ENCODE measurements around the gene GAK.

The GAK gene

DNA sequence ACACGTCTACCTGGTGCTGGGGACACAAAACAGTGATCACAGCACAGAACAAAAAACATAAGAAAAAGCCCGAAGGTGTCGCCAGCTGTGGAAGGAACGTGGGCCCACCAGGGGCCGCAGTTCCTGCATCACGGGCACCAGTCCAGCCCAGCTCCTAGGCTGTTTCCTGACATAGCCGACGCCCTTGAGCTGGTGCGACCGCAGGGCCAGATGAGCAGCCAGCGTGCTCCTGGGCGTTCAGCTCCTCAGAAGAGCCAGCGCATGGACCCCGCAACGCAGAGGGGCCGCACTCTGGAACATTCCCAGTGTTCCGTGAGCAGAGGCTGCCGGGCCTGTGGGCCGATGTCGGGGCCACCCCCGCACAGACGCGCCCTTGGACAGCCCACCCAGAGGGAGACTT, 44.1 kb downstream of the GAK start:
- no peak overlapping the region for H3K4me3 ChIP-seq
- no peak overlapping the region for H3K27ac ChIP-seq
- TF ChIP-seq, protein P1, sequence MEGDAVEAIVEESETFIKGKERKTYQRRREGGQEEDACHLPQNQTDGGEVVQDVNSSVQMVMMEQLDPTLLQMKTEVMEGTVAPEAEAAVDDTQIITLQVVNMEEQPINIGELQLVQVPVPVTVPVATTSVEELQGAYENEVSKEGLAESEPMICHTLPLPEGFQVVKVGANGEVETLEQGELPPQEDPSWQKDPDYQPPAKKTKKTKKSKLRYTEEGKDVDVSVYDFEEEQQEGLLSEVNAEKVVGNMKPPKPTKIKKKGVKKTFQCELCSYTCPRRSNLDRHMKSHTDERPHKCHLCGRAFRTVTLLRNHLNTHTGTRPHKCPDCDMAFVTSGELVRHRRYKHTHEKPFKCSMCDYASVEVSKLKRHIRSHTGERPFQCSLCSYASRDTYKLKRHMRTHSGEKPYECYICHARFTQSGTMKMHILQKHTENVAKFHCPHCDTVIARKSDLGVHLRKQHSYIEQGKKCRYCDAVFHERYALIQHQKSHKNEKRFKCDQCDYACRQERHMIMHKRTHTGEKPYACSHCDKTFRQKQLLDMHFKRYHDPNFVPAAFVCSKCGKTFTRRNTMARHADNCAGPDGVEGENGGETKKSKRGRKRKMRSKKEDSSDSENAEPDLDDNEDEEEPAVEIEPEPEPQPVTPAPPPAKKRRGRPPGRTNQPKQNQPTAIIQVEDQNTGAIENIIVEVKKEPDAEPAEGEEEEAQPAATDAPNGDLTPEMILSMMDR (IDR thresholded peaks at IDR 0.05), result no peak
- DNase-seq (ENCODE audit: low spot score), result no peak

DNA sequence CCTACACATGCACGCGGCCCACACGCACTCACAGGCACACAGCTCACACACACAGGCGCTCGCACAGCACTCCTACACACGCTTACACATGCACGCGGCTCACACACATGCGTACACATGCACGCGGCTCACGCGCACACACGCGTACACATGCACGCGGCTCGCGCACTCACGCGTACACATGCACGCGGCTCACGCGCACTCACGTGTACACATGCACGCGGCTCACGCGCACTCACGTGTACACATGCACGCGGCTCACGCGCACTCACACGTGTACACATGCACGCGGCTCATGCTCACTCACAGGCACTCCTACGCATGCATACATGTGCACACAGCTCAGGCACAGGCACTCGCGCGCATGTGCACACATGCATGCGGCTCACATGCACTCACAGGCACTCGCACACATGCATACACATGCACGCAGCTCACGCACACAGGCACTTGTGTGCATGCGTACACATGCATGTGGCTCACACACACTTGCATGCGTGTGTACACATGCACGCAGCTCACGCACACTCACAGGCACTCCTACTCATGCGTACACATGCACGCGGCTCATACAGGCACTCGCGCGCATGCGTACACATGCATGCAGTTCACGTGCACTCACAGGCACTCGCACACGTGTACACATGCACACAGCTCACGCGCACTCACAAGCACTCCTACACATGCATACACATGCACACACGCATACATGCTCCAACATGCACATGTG, 44.9 kb downstream of the GAK start:
- no peak overlapping the region for H3K27ac ChIP-seq
- TF ChIP-seq, protein P1 (IDR thresholded peaks at IDR 0.05), result no peak
- H3K4me3 ChIP-seq, result no peak overlapping the region
- no peak for DNase-seq (ENCODE audit: low spot score)

DNA sequence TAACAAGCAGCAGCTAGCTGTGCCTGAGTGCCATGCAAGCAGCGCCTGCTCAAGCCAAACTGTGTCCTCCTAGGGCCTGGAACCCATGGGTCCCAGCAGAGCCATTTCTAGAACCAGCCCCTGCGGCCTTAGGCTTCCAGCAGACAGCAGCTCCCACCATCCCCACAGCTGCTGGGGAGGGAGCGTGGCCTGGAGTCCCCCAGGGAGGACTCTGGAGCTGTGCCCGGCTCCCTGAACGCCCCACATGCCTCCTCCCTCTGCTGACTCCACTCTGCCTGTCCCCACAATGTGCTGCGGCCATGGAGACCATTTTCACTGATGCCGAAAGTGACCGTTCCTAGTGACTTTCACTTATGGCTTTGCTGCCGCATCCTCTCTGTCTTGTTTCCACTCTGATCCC, 45.9 kb downstream of the GAK start:
- Histone ChIP-seq H3K27ac (no peak overlapping the region), H3K4me3 (no peak overlapping the region)
- no peak for DNase-seq (ENCODE audit: low spot score)
- TF ChIP-seq, protein P1 (IDR thresholded peaks at IDR 0.05), result no peak

DNA sequence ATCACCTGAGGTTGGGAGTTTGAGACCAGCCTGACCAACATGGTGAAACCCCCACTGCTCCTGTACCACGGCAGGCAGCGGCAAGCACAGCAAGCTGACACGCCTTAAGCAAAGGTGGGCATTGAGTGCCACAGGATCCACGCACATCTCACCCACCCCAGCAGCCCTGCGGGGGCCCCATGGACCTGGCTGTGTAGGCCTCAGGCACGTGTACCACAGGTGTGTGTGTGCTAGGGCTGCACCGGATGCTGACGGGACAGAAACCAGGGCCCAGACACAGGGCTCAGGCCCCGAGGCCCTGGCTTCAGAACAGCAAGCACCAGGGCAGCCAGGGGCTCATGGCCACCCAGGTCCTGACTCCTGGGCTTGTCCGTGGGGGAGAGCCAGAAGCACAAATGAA, 46.8 kb downstream of the GAK start:
- no peak for DNase-seq (ENCODE audit: low spot score)
- H3K27ac ChIP-seq, result no peak overlapping the region
- H3K4me3 ChIP-seq, result no peak overlapping the region
- TF ChIP-seq, protein P1 (IDR thresholded peaks at IDR 0.05), result no peak

DNA sequence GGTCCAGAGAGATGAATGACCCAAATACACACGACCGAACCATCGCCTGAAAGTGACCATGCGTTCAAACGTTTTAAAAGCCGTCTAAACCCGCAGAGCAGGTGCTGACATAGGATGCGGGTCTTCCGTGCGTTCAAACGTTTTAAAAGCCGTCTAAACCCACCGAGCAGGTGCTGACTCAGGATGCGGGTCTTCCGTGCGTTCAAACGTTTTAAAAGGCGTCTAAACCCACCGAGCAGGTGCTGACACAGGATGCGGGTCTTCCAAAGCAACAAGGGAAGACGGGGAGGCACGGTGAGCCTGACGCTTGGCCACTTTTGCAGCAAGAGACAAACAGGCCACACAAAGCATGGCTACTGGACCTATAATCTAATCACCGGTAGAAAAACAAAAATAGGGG, 47.2 kb downstream of the GAK start:
- no peak overlapping the region for H3K4me3 ChIP-seq
- DNase-seq (ENCODE audit: low spot score), result no peak
- TF ChIP-seq, protein P1 (IDR thresholded peaks at IDR 0.05), result no peak
- H3K27ac ChIP-seq, result no peak overlapping the region

DNA sequence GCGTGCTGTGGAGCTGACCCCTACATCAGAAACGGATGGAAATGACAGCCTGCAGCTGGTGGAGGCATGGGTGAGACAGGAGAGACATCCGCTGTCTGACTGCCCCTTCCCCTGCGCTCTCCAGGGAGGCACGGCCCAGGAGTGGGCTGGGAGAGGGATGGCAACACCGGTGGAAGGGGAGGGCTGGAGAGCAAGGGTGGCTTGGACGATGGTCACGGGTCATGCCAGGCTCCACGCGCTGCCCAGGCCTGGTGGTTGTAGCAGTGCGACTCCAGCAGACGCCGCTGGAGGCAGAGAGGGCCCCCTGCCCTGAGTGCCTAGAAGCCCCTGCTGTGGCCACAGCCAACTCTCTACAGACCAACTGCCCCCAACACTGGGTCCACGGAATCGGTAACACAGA, 47.9 kb downstream of the GAK start:
- H3K27ac ChIP-seq, result no peak overlapping the region
- H3K4me3 ChIP-seq, result no peak overlapping the region
- TF ChIP-seq, protein P1 (IDR thresholded peaks at IDR 0.05), result no peak
- DNase-seq (ENCODE audit: low spot score), result no peak

DNA sequence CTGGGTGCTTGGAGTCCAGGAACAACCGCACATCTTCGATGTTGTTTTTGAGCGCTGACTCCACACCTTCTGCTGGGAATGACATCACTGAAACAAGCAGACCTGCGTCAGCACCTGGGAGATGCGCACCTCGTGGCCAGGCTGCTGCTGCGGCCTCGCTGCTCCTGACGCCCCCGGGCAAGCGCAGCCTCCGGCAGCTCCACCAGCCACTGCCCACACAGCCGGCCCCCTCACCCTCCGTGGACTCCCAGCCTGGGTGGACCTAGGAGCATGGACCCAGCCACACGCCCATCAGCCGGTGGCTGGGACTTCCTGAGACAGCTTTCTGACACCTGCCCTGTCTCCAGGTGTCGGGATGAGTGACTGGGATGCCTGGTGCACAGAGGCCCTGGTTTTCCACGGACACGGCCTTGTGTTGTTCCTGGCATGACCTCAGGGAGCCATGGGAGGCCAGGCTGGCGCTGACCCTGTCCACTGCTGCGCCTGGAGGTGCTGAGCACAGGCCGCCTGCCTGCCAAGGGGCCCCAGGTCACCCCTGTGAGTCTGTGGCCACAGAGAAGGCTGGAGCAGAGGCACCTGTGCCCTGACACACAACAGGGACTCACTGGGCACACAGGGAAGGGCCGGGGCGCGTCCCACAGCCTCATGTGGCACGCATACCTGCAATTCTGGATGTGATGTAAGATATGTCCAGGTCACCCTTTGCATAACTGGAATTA, 48.6 kb downstream of the GAK start:
- no peak for DNase-seq (ENCODE audit: low spot score)
- TF ChIP-seq, protein P1 (IDR thresholded peaks at IDR 0.05), result no peak
- Histone ChIP-seq H3K4me3 (no peak overlapping the region), H3K27ac (no peak overlapping the region)
